Daoy (cell line): ENCODE data around the gene NDRG2. TPM values are rescaled to one million over a fixed set of nuclear protein-coding genes. Genes with fewer than 3 reads are reported as not detected.

Experiments
- DNase-seq: peaks from one replicate; pipeline ENCODE4 v3.0.0-alpha.2; 2015; ENCODE audit warnings: low read depth
- total RNA-seq: library from RNA; depleted of rRNA; stranded (reverse); fragments of >200 nt; shearing (Covaris generic); gene quantifications from 2 replicates; pipeline ENCODE4 v1.2.3, GENCODE V29; 2014; rRNA removed

The NDRG2 gene
- total RNA-seq, 1 experiment from 2014 or later, result 6.3 TPM

DNA sequence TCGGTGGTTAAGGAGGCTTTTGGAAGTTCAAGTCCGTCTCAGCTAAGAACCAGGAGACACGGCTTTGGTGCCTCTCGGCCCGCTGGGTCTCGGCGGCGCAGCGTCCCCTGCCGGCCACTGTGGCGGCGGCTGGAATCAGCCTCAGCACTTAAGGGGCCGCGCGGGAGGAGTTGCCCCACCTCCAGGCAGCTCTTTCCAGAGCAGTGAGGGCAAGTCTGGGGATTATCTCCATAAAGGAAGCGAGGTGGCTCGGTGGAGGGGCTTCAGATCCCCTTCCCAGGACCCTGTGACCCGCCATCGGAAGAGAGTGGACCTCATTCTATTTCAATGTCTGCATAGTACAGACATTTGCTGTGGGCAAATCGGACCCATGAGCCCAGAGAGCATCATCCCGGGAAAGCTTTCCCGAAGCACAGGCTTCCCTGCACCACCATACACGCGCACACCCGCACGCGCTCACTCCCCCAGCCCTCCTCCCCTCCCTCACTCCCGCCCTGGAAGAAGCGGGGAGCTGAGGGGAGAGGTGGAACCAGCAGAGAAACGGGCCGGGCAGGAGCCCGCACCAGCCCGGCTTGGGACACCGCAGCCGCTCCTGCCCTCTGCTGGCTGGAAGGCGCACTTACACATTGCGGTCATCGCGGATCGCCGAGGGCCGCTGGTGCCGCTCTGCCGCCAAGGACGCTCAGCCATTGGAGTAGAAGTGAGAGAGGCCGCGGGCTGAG is 53.7 kb downstream of the NDRG2 start:
- DNase-seq, result peak; percentile 94

GRCh38 chr14:20970647-20970982 is 54.2 kb downstream of the NDRG2 start:
- no peak for DNase-seq

DNA sequence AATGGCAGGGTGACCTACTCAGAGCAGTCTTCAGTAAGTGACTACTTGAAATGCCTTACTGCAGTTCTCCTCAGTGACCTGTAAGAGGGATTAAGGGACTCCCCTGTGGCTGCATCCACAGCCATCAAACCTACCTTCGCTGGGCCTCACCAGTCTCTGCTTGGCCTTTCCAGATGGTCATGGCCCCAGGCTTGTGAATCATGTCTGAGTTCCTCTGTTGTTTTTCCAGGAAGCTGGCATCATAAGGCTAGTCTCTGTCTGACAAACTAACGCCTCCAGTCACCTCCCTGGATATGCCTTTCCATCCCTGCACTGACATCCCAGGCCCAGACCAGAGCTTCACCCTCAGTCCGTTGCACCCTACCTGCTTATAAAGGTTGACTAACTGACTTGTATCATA is 55.5 kb downstream of the NDRG2 start:
- peak; percentile 39 for DNase-seq

Other genes starting within 250 kb of the NDRG2 start
- 0.23 TPM in 1 of 2 replicates, not detected in the other for gene RNASE6, start 243.8 kb downstream of the NDRG2 start, total RNA-seq
- gene RNASE1, start 222.2 kb downstream of the NDRG2 start, total RNA-seq, result 1.9 and 6.0 TPM in 2 replicates
- gene RNASE3, start 133.7 kb downstream of the NDRG2 start, total RNA-seq, result not detected in 2 replicates
- not detected in 2 replicates for gene RNASE2, start 69.6 kb downstream of the NDRG2 start, total RNA-seq
- 106 and 123 TPM in 2 replicates for gene METTL17, start 35.1 kb downstream of the NDRG2 start, total RNA-seq
- not detected in 2 replicates for gene SLC39A2, start 25.8 kb downstream of the NDRG2 start, total RNA-seq
- gene TPPP2, start 5.2 kb upstream of the NDRG2 start, total RNA-seq, result not detected in 2 replicates
- gene RNASE13, start 9.7 kb upstream of the NDRG2 start, total RNA-seq, result not detected in 2 replicates
- gene RNASE7, start 17.3 kb upstream of the NDRG2 start, total RNA-seq, result not detected in 2 replicates
- not detected in 2 replicates for gene RNASE8, start 32.8 kb upstream of the NDRG2 start, total RNA-seq
- gene ARHGEF40, start 45.2 kb upstream of the NDRG2 start, total RNA-seq, result 59.9 and 86.1 TPM in 2 replicates
- gene ZNF219, start 73.6 kb upstream of the NDRG2 start, total RNA-seq, result 13.4 and 13.7 TPM in 2 replicates
- gene TMEM253, start 76.0 kb upstream of the NDRG2 start, total RNA-seq, result not detected in 2 replicates
- gene OR5AU1, start 131.0 kb upstream of the NDRG2 start, total RNA-seq, result not detected in 2 replicates
- 1,331 and 1,352 TPM in 2 replicates for gene HNRNPC, start 244.4 kb upstream of the NDRG2 start, total RNA-seq